ENCODE data around the gene ZNF367. TPM values are rescaled to one million over a fixed set of nuclear protein-coding genes. Genes with fewer than 3 reads are reported as not detected.

Gene ZNF367
- total and polyA plus RNA-seq, 8 donors: 6.1 to 13.7 (median 10.9) TPM

DNA sequence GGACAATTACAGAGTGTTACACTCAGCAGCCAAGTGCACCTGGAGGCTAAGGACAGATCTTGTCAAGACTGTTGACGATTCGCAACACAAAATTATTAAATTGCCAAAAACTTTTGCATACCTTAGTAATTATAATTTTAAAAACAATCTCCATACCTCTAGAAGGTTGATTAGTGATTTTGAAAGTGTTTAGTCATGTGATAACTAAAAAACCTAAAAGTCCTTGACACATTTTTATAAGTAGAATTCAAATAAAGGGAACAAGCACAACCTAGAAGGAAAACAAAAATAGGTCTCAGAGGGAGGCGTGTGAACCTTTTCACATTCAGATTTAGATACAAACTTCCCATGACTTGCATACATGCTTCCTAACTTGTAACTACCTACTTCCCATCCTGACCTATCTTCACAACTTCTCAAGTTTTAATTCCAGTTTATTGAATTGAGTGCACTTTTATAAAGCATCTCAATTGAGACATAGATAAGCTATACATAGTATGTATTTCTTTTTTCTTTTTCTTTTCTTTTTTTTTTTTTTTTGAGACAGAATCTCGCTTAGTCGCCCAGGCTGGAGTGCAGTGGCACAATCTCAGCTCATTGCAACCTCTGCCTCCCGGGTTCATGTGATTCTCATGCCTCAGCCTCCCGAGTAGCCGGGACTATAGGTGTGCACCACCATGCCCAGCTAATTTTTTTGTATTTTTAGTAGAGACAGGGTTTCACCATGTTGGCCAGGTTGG, 5.8 kb downstream of the ZNF367 start:
- no peak for ATAC-seq

DNA sequence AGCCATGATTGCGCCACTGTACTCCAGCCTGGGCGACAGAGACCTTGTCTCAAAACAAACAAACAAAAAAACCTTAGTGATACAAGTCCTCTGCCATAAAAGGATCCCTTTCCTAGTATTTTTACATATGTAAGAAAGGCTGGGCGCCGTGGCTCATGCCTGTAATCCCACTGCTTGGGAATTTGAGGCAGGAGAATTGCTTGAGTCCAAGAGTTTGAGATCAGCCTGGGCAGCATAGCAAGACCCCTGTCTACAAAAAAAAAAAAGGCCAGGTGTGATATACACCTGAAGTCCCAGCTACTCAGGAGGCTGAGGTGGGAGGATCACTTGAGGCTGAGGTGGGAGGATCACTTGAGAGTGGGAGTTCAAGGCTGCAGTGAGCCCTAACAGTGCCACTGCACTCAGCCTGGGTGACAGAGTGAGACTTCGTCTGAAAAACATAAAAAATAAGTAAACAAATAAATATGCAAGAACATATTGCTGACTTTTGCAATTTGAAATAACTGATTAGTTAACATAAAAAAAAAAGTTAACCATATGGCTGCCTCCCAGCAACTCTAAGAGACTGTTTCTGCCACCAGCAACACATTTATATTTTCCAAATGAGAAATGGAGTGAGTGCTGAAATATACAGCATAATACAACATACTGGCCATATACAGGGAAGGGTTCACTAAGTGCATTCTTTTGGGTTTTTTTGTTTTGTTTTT, 6.9 kb downstream of the ZNF367 start:
- no peak for DNase-seq
- H3K27ac ChIP-seq: no peak overlapping the region
- peaks cover 1 to 24% of the 10 kb centered on the region in 2 donors for H3K4me1 ChIP-seq
- TF ChIP-seq, protein P1, sequence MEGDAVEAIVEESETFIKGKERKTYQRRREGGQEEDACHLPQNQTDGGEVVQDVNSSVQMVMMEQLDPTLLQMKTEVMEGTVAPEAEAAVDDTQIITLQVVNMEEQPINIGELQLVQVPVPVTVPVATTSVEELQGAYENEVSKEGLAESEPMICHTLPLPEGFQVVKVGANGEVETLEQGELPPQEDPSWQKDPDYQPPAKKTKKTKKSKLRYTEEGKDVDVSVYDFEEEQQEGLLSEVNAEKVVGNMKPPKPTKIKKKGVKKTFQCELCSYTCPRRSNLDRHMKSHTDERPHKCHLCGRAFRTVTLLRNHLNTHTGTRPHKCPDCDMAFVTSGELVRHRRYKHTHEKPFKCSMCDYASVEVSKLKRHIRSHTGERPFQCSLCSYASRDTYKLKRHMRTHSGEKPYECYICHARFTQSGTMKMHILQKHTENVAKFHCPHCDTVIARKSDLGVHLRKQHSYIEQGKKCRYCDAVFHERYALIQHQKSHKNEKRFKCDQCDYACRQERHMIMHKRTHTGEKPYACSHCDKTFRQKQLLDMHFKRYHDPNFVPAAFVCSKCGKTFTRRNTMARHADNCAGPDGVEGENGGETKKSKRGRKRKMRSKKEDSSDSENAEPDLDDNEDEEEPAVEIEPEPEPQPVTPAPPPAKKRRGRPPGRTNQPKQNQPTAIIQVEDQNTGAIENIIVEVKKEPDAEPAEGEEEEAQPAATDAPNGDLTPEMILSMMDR (IDR thresholded peaks at IDR 0.05): no peak
- no peaks in the 10 kb centered on the region for H3K36me3 ChIP-seq
- intact Hi-C loops (cut with DNase I): no loop called here
- no peak overlapping the region for H3K4me3 ChIP-seq
- no peaks in the 10 kb centered on the region for H3K9me3 ChIP-seq
- ATAC-seq: no peak
- H3K27me3 ChIP-seq: no peaks in the 10 kb centered on the region

More for the DNA sequence above, 5.8 kb downstream of the ZNF367 start:
- Histone ChIP-seq H3K27me3 (no peaks in the 10 kb centered on the region), H3K9me3 (no peaks in the 10 kb centered on the region), H3K4me1 (peaks cover 8 to 32% of the 10 kb centered on the region in 2 donors), H3K36me3 (no peaks in the 10 kb centered on the region), H3K27ac (no peak overlapping the region), H3K4me3 (no peak overlapping the region)
- intact Hi-C loops (cut with DNase I): no loop called here
- no peak for DNase-seq
- TF ChIP-seq, protein P1 (IDR thresholded peaks at IDR 0.05): no peak

DNA sequence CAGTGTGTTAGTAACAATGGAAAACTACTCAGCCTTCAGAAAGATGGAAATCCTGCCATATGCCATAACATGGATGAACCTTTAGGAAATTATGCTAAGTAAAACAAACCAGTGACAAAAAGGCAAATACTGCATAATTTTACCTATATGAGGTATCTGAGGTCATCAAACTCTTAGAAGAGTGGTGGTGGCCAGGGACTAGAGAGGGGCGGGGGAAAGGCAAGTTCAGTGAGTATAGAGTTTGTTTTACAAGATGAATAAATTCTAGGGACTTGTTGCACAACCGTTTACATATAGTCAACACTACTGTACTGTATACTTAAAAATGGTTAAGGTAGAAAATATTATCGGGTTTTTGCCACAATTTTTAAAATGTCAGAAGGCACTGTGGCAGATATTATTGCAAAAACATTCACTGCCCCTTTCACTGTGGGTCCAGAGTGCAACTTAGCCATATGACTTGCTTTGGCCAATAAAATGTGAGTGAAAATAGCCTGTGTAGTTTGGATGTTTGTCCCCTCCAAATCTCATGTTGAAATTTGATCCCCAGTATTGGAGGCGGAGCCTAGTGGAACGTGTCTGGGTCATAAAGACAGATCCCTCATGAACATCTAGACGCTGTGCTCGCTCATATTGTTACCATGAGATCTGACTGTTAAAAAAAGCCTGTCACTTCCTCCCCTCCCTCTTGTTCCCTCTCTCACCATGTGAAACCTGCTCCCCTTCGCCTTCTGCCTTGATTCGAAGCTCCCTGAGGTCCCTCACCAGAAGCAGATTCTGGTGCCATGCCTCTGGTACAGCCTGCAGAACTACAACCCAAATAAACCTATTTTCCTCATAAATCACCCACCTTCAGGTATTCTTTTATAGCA, 9.5 kb downstream of the ZNF367 start:
- no peak overlapping the region for H3K27ac ChIP-seq
- H3K4me3 ChIP-seq: no peak overlapping the region
- intact Hi-C loops (cut with DNase I): no loop called here
- H3K36me3 ChIP-seq: no peaks in the 10 kb centered on the region
- H3K4me1 ChIP-seq: peaks cover 0 to 13% of the 10 kb centered on the region in 2 donors
- ATAC-seq: no peak
- no peaks in the 10 kb centered on the region for H3K27me3 ChIP-seq
- TF ChIP-seq, protein P1 (IDR thresholded peaks at IDR 0.05): no peak
- H3K9me3 ChIP-seq: no peaks in the 10 kb centered on the region
- DNase-seq: no peak

DNA sequence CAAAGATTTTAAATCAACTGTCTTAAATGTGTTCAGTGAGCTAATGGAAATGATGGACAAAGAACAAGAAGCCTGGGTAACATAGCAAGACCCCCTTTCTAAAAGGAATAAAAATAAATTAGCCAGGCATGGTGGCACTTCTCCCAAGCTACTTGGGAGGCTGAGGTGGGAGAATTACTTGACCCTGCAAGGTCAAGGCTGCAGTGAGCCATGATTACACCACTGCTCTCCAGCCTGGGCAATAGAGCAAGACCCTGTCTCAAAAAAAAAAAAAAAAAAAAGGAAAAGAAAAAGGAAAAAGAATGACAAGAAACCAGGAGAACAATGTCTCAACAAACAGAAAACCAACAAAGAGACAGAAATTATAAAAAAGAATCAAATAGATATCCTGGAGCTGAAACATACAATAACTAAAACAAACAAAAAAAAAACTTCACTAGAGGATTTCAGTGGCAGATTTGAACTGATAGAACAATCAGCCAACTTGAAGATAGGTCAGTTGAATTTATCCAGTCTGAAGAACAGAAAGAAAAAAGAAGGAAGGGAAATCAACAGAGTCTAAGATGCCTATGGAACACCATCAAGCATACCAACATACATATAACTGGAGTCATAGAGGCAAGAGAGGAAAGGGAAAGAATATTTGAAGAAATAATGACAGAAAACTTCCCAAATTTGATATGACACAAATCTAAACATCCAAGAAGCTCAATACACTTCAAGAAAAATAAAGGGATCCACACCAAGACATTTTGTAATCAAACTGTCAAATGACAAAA, 17.8 kb downstream of the ZNF367 start:
- intact Hi-C loops (cut with DNase I): no loop called here
- H3K4me3 ChIP-seq: no peak overlapping the region
- no peaks in the 10 kb centered on the region for H3K36me3 ChIP-seq
- H3K27ac ChIP-seq: no peak overlapping the region
- TF ChIP-seq, protein P1 (IDR thresholded peaks at IDR 0.05): no peak
- no peaks in the 10 kb centered on the region for H3K4me1 ChIP-seq
- H3K27me3 ChIP-seq: no peaks in the 10 kb centered on the region
- ATAC-seq (no peak), DNase-seq (no peak)
- H3K9me3 ChIP-seq: peaks cover 0 to 9% of the 10 kb centered on the region in 2 donors
